Lung (tissue), 12 donors: ENCODE results near the gene SLC7A6OS. TPM values are rescaled to one million over a fixed set of nuclear protein-coding genes. Genes with fewer than 3 reads are reported as not detected.
"Not testable (repeated sequence)": the region's sequence is repeated elsewhere in the genome, so short reads cannot be mapped to it uniquely, and the experiment has no call there.

Source experiments
- ATAC-seq: fragments of 200-7000 bp; cut with Tn5 transposase; one replicate; pipeline ENCODE4 v1.9.1; 2020; ENCODE audit warnings: moderate number of reproducible peaks; ENCODE audit not compliant: insufficient read depth, low FRiP score
- DNase-seq, 3 donors: peaks; one replicate each; pipeline ENCODE4 v3.0.0-alpha.2; 2013 to 2017
- H3K27ac ChIP-seq, 2 donors: one replicate each; pipeline ENCODE4 v1.5.1; 2013; ENCODE audit warnings: mild to moderate bottlenecking in 2 of 2, moderate library complexity in 2 of 2, control low read depth in 1 of 2, inconsistent platforms in 1 of 2, low read depth in 1 of 2, low read length in 1 of 2
- H3K27me3 ChIP-seq, 3 donors: one replicate each; pipeline ENCODE4 v1.5.1; 2013; ENCODE audit warnings: low read length in 2 of 3; ENCODE audit not compliant: control insufficient read depth in 3 of 3, insufficient read depth in 3 of 3
- H3K36me3 ChIP-seq, 4 donors: one replicate each; pipeline ENCODE4 v1.5.1; 2013; ENCODE audit warnings: low read length in 4 of 4, mild to moderate bottlenecking in 1 of 4, moderate library complexity in 1 of 4; ENCODE audit not compliant: control insufficient read depth in 4 of 4, insufficient read depth in 4 of 4
- H3K4me1 ChIP-seq, 5 donors: one replicate each; pipeline ENCODE4 v1.5.1; 2013; ENCODE audit warnings: low read length in 5 of 5, mild to moderate bottlenecking in 2 of 5, moderate library complexity in 1 of 5; ENCODE audit not compliant: control insufficient read depth in 5 of 5, insufficient read depth in 5 of 5
- H3K4me3 ChIP-seq: one replicate; pipeline ENCODE4 v1.5.1; 2013; ENCODE audit warnings: mild to moderate bottlenecking, control low read depth, moderate library complexity
- H3K9ac ChIP-seq, 2 donors: one replicate each; pipeline ENCODE4 v1.5.1; 2013; ENCODE audit warnings: low read length in 2 of 2, control low read depth in 1 of 2; ENCODE audit not compliant: insufficient read depth in 1 of 2
- H3K9me3 ChIP-seq, 4 donors: one replicate each; pipeline ENCODE4 v1.5.1; 2013; ENCODE audit warnings: low read length in 3 of 4, mild to moderate bottlenecking in 1 of 4, moderate library complexity in 1 of 4; ENCODE audit not compliant: control insufficient read depth in 4 of 4, insufficient read depth in 3 of 4
- WGBS, 2 donors: extraction: QIAGEN DNeasy Blood & Tissue Kit; methylation state at CpG; one replicate each; pipeline ENCODE4 v1.1.7; 2013; 5-methylcytosine and 5-hydroxymethylcytosine counted together
- polyA plus RNA-seq, 2 donors: library from polyadenylated mRNA; stranded (reverse); fragments of 200-250 nt; gene quantifications; one replicate each; pipeline ENCODE4 v1.2.1, GENCODE V29; 2013
- total RNA-seq, 2 donors: library from RNA; depleted of rRNA in 1 of 2; stranded (reverse); fragments of >200 nt in 1 of 2; gene quantifications; one replicate each; pipeline ENCODE4 v1.2.1, GENCODE V29; 2014 to 2021
- TF ChIP-seq, protein P1 (sequence below): IDR thresholded peaks from 2 replicates; pipeline ENCODE4 v1.5.1; 2012; ENCODE audit warnings: mild to moderate bottlenecking; ENCODE audit errors: control extremely low read depth, extremely low read depth
- donor health status: control.
- donor health status: control.
- donor health status: Bipolar disorder and iron deficiency.
- donor health status: healthy.
- donor health status: DM: yes; HTN: yes; CAD: no.

SLC7A6OS gene
- total and polyA plus RNA-seq, 4 donors = 6.3 to 18.9 (median 12.0) TPM

DNA sequence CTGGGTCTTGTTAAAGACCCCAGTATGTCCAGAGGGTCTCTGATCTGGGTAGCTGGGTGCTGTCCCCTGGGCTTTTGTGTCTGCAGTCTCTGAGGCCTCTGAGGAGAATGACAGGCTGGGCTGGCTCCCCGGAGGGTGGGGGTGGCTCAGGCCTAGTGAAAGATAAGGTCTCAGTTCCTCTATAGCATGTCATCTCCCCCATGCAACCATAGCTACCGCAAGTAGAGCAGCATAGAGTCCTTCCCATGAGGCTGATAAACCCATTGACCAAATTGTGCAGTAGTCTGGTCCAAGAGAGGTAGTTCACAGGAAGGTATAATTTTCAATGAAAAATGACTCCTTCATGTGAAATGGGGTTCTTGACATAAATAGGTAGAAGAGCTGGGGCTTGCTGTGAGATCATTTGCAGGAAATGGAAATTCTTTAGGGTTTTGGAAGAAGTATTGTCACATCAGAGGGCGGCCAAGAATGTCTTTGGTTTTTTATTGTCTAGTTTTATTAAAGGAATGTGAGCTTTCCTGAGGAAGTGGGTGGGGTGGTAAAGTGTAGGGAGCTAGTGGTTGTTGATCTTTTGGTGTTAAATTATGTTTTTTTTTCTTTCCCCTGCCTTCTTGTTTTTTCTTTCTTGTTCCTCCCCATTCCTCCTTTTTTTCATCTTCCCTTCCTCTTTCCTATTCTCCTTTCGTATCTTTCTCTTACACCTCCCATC, 21.0 kb downstream of the SLC7A6OS start:
- WGBS, 2 donors = 37 to 43% methylated on average over 4 of the region's 4 CpGs
- Histone ChIP-seq H3K4me1 (peaks cover 0 to 26% (median under 1%) of the 10 kb centered on the region in 5 donors), H3K27ac (peak overlapping the region; percentile 42 to 56), H3K9ac (no peak overlapping the region), H3K27me3 (no peaks in the 10 kb centered on the region), H3K9me3 (peaks cover 0 to 1% (median 0%) of the 10 kb centered on the region in 4 donors), H3K36me3 (peaks cover 0 to 27% (median 7%) of the 10 kb centered on the region in 4 donors), H3K4me3 (no peak overlapping the region)
- no peak for DNase-seq
- TF ChIP-seq, protein P1, sequence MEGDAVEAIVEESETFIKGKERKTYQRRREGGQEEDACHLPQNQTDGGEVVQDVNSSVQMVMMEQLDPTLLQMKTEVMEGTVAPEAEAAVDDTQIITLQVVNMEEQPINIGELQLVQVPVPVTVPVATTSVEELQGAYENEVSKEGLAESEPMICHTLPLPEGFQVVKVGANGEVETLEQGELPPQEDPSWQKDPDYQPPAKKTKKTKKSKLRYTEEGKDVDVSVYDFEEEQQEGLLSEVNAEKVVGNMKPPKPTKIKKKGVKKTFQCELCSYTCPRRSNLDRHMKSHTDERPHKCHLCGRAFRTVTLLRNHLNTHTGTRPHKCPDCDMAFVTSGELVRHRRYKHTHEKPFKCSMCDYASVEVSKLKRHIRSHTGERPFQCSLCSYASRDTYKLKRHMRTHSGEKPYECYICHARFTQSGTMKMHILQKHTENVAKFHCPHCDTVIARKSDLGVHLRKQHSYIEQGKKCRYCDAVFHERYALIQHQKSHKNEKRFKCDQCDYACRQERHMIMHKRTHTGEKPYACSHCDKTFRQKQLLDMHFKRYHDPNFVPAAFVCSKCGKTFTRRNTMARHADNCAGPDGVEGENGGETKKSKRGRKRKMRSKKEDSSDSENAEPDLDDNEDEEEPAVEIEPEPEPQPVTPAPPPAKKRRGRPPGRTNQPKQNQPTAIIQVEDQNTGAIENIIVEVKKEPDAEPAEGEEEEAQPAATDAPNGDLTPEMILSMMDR = no peak
- ATAC-seq = no peak

DNA sequence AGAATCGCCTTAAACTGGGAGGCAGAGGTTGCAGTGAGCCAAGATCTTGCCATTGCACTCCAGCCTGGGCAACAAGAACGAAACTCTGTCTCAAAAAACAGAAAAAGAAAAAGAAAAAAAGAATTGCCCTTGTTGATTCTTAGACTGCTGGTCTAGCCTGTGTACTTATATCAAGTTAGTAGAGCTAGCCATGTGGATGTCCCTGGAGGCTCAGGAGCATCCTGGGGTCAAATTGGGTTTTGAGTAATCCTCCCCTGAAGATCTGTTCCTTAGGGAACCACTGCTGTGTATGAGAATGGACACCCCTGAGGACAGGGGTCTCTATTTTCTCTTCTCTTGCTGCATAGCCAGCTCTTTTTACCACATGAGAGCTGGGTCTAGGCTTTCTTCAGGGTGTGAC, 21.5 kb downstream of the SLC7A6OS start:
- DNase-seq (no peak), ATAC-seq (no peak)
- Histone ChIP-seq H3K36me3 (peaks cover 0 to 22% (median 7%) of the 10 kb centered on the region in 4 donors), H3K4me3 (no peak overlapping the region), H3K27ac (peak overlapping the region; percentile 19 to 56), H3K9me3 (peaks cover 0 to 1% (median 0%) of the 10 kb centered on the region in 4 donors), H3K9ac (no peak overlapping the region), H3K27me3 (no peaks in the 10 kb centered on the region), H3K4me1 (peaks cover 0 to 32% (median 3%) of the 10 kb centered on the region in 5 donors)
- TF ChIP-seq, protein P1 = no peak
- 95 to 96% methylated on average over 2 of the region's 2 CpGs for WGBS, 2 donors

DNA sequence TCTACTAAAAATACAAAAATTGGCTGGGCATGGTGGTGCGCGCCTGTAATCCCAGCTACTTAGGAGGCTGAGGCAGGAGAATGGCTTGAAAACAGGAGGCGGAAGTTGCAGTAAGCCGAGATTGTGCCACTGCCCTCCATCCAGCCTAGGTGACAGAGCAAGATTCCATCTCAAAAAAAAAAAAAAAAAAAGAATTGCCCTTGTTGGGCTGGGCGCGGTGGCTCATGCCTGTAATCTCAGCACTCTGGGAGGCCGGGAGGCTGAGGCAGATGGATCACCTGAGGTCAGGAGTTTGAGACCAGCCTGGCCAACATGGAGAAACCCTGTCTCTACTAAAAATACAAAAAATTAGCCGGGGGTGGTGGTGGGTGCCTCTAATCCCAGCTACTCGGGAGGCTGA, 21.9 kb downstream of the SLC7A6OS start:
- H3K9me3 ChIP-seq, H3K9ac ChIP-seq, H3K27me3 ChIP-seq, ATAC-seq, DNase-seq, H3K4me3 ChIP-seq: not testable (repeated sequence)
- Histone ChIP-seq H3K4me1 (peaks cover 0 to 32% (median 3%) of the 10 kb centered on the region in 5 donors), H3K36me3 (peaks cover 0 to 22% (median 7%) of the 10 kb centered on the region in 4 donors), H3K27ac (peak overlapping the region in 1 of 2 donors; percentile 64)
- 93% methylated on average over 9 of the region's 9 CpGs for WGBS, 2 donors

DNA sequence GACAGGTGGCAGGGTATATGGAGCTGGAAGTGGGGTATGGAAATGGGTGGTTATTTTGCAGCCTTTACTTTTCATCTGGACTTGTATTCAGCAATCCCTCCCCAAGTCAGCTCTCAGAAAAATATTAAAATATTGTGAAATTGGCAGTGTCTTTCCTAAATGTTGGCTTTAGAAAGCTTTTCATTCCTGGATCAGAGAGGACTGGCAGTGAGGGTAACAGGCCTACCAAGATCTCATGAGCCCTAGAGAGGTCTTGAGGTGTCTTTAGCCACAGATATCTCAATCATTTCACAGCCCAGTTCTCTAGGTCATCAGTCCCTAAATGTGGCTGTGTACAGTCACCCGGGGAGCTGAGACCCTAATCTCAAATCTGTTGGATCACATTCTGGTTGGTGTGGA, 22.5 kb downstream of the SLC7A6OS start:
- Histone ChIP-seq H3K4me1 (peaks cover 0 to 32% (median 3%) of the 10 kb centered on the region in 5 donors), H3K4me3 (no peak overlapping the region), H3K36me3 (peaks cover 0 to 20% (median 7%) of the 10 kb centered on the region in 4 donors), H3K27ac (peak overlapping the region; percentile 21 to 64), H3K27me3 (no peaks in the 10 kb centered on the region), H3K9me3 (peaks cover 0 to 1% (median 0%) of the 10 kb centered on the region in 4 donors), H3K9ac (no peak overlapping the region)
- WGBS, 2 donors = 83 to 91% methylated on average over 1 of the region's 1 CpG
- TF ChIP-seq, protein P1 = no peak
- DNase-seq (no peak), ATAC-seq (no peak)
